Activated B cell treated with CpG ODN at 0.5 μM for 24 hours (primary cell): ENCODE data around the gene ORMDL2. TPM values are rescaled to one million over a fixed set of nuclear protein-coding genes. Genes with fewer than 3 reads are reported as not detected.

ENCODE experiments used
- ATAC-seq: fragments of 200-7000 bp; cut with Tn5 transposase; one replicate; pipeline ENCODE4 v1.10.0; 2021; ENCODE audit warnings: low read depth, mild to moderate bottlenecking, moderate library complexity
- CTCF ChIA-PET: fragments of 350-600 bp; sonication (Branson Sonifier 250); formaldehyde crosslinking; loops from one replicate; lab custom pipeline; 2021; ENCODE audit warnings: antibody characterized with exemption; lab: Charles Lee
- POLR2A ChIA-PET: fragments of 350-600 bp; sonication (Branson Sonifier 250); formaldehyde crosslinking; loops from one replicate; lab custom pipeline; 2021; ENCODE audit warnings: antibody characterized with exemption; lab: Charles Lee
- DNase-seq: peaks from one replicate; pipeline ENCODE4 v3.0.0; 2022
- H3K27ac Mint-ChIP-seq: one replicate; pipeline ENCODE4 v1.8.0; 2020; ENCODE audit warnings: mixed read lengths
- H3K27me3 Mint-ChIP-seq: one replicate; pipeline ENCODE4 v1.8.0; 2021; ENCODE audit warnings: mixed read lengths
- H3K36me3 Mint-ChIP-seq: one replicate; pipeline ENCODE4 v1.8.0; 2021; ENCODE audit warnings: low read depth, mixed read lengths
- H3K4me1 Mint-ChIP-seq: one replicate; pipeline ENCODE4 v1.8.0; 2021; ENCODE audit warnings: mixed read lengths
- H3K4me3 Mint-ChIP-seq: one replicate; pipeline ENCODE4 v1.8.0; 2020; ENCODE audit warnings: mild to moderate bottlenecking, mixed read lengths
- H3K9me3 Mint-ChIP-seq: one replicate; pipeline ENCODE4 v1.8.0; 2020; ENCODE audit warnings: mixed read lengths
- intact Hi-C: fragments of 100-400 bp; cut with micrococcal nuclease; formaldehyde crosslinking; loops from one replicate; pipeline ENCODE4 v1.15.1; 2024
- total RNA-seq: library from RNA; stranded (reverse); gene quantifications from 2 replicates; pipeline ENCODE4 v1.2.3, GENCODE V29; 2022
- TF ChIP-seq, protein P1 (sequence below): fragments of 200-600 bp; IDR thresholded peaks from one replicate; pipeline ENCODE4 v1.8.0; 2022; ENCODE audit warnings: antibody characterized with exemption, mild to moderate bottlenecking

Gene ORMDL2
- total RNA-seq, 1 donor from 2014 or later: 70.9 TPM

DNA sequence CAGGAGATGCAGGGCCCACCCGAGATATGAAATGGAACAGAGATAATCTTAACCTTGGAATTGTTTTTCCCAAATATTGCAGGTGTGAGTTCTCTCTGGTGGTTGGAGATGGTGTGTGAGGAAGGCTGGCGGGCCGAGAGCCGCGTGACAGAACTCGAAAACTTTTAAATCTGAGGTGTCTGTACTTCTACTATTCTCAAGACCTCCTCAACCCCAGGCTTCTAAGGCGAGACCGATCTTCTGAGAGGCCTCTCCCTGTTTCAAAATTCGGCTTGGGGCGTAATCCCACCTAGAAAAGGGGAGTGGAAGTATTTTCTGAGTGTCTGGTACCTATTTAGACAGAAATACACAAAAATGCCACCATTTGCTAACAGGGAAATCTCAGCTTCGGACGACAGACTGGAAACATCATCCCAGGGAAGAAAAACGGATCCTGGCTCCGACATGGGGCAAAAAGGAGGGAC, 928 bp upstream of the ORMDL2 start:
- no peaks in the 10 kb centered on the region for H3K27me3 Mint-ChIP-seq

GRCh38 chr12:55818140-55818728, 393 bp downstream of the ORMDL2 start:
- Mint-ChIP-seq H3K4me3 (no peak overlapping the region), H3K27me3 (no peaks in the 10 kb centered on the region), H3K36me3 (peaks cover 59% of the 10 kb centered on the region), H3K9me3 (no peaks in the 10 kb centered on the region), H3K4me1 (peaks cover 18% of the 10 kb centered on the region), H3K27ac (no peak overlapping the region)
- DNase-seq (no peak), ATAC-seq (peak; percentile 41)
- intact Hi-C loops: loop anchor here (1.0 to 10.0 kb wide), 3 partner anchors 122 to 833 kb away; partner anchors contain the start of genes RPL41, TESPA1 and ZC3H10
- TF ChIP-seq, protein P1, sequence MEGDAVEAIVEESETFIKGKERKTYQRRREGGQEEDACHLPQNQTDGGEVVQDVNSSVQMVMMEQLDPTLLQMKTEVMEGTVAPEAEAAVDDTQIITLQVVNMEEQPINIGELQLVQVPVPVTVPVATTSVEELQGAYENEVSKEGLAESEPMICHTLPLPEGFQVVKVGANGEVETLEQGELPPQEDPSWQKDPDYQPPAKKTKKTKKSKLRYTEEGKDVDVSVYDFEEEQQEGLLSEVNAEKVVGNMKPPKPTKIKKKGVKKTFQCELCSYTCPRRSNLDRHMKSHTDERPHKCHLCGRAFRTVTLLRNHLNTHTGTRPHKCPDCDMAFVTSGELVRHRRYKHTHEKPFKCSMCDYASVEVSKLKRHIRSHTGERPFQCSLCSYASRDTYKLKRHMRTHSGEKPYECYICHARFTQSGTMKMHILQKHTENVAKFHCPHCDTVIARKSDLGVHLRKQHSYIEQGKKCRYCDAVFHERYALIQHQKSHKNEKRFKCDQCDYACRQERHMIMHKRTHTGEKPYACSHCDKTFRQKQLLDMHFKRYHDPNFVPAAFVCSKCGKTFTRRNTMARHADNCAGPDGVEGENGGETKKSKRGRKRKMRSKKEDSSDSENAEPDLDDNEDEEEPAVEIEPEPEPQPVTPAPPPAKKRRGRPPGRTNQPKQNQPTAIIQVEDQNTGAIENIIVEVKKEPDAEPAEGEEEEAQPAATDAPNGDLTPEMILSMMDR: no peak
- ChIA-PET CTCF (interaction anchor here (0.6 to 3.2 kb wide), 9 partner anchors 21 to 229 kb away, joined by 3 to 19 read pairs (median 3); partner anchors contain the start of gene PYM1), POLR2A (interaction anchor here (0.6 to 2.8 kb wide), 32 partner anchors 9 to 1702 kb away, joined by 3 to 166 read pairs (median 5); partner anchors contain the start of genes BLOC1S1, CD63, CNPY2 and DDIT3)

More for the DNA sequence above, 928 bp upstream of the ORMDL2 start:
- Mint-ChIP-seq H3K36me3 (peaks cover 56% of the 10 kb centered on the region), H3K4me3 (no peak overlapping the region), H3K4me1 (peaks cover 27% of the 10 kb centered on the region), H3K27ac (no peak overlapping the region), H3K9me3 (no peaks in the 10 kb centered on the region)
- ChIA-PET CTCF (interaction anchor here (1.7 to 3.2 kb wide), 3 partner anchors 78 to 123 kb away, joined by 10 to 19 read pairs (median 15); partner anchors contain the start of gene PYM1), POLR2A (interaction anchor here (1.0 to 2.8 kb wide), 17 partner anchors 10 to 499 kb away, joined by 3 to 166 read pairs (median 9); partner anchors contain the start of genes BLOC1S1, CD63, CNPY2 and DGKA)
- intact Hi-C loops: loop anchor here (1.0 to 10.0 kb wide), 7 partner anchors 12 to 832 kb away; partner anchors contain the start of genes DNAJC14, RPL41, RPS26 and TESPA1
- ATAC-seq: no peak
- TF ChIP-seq, protein P1: no peak
- DNase-seq: no peak

- no peak for DNase-seq
- Mint-ChIP-seq H3K36me3 (peaks cover 59% of the 10 kb centered on the region), H3K27me3 (no peaks in the 10 kb centered on the region), H3K4me1 (peaks cover 17% of the 10 kb centered on the region), H3K27ac (no peak overlapping the region), H3K9me3 (no peaks in the 10 kb centered on the region), H3K4me3 (no peak overlapping the region)
- ChIA-PET POLR2A (interaction anchor here (1.0 to 2.8 kb wide), 8 partner anchors 8 to 541 kb away, joined by 5 to 166 read pairs (median 9); partner anchors contain the start of genes CNPY2, DGKA, DNAJC14 and PA2G4), CTCF (no interaction called here)
- no peak for ATAC-seq
- TF ChIP-seq, protein P1: no peak
- intact Hi-C loops: loop anchor here (1.0 to 10.0 kb wide), 3 partner anchors 121 to 834 kb away; partner anchors contain the start of genes RPL41, TESPA1 and ZC3H10
Observed at GRCh38 chr12:55818886-55819285, 1.0 kb downstream of the ORMDL2 start.

DNA sequence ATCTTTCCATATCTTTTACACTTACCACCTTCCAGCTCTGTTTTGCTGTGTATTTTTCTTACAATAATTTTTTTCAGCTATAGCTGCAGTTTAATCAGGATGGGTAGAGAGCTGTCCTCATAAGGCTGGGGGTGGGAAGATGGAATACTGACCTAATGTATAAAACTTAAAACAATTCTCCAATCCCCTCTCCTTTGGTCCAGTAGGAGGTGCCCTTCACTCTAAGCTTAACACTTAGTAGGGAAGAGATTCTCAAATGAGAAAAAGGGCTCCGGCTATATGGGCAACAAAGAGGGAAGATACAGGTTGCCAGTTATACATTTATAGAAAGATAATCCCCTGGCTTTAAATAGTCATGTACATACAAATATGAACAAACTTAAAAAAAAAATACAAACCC, 2.8 kb downstream of the ORMDL2 start:
- TF ChIP-seq, protein P1: no peak
- intact Hi-C loops: no loop called here
- Mint-ChIP-seq H3K27me3 (no peaks in the 10 kb centered on the region), H3K4me1 (peaks cover 15% of the 10 kb centered on the region), H3K4me3 (no peak overlapping the region), H3K9me3 (no peaks in the 10 kb centered on the region), H3K27ac (no peak overlapping the region), H3K36me3 (peaks cover 48% of the 10 kb centered on the region)
- CTCF ChIA-PET: interaction anchor here (0.7 to 1.8 kb wide), 4 partner anchors 8 to 118 kb away, joined by 3 to 8 read pairs (median 4); partner anchors contain the start of gene DNAJC14
- ATAC-seq (no peak), DNase-seq (no peak)
- POLR2A ChIA-PET: interaction anchor here (1.2 to 1.6 kb wide), 2 partner anchors 9 to 106 kb away, joined by 3 to 8 read pairs; partner anchors contain the start of gene DNAJC14

DNA sequence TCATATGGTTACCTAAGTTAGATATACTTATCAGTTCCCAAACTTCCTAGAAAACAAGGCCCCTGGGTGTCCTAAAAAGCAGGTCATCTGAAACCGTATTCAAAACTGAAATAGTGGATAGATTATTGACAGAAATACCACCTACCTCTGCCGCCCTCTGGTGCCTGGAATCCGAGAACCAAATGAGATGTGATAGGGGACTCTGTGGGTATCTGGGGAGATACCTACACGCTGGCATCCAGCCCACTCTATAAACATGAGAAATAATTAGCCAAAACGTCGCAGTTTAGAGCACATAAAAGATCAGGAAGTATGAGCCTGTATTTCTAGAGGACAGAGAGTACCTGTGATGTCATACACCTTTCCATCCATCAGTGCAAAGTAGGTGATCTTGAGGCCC, 4.4 kb downstream of the ORMDL2 start:
- DNase-seq: no peak
- peaks cover 51% of the 10 kb centered on the region for H3K36me3 Mint-ChIP-seq
- CTCF ChIA-PET: interaction anchor here (1.4 kb wide), 1 partner anchor 83 kb away, joined by 4 read pairs; no protein-coding TSS in a partner anchor
- H3K27me3 Mint-ChIP-seq: no peaks in the 10 kb centered on the region
- no peaks in the 10 kb centered on the region for H3K9me3 Mint-ChIP-seq
- POLR2A ChIA-PET: no interaction called here
- H3K4me1 Mint-ChIP-seq: peaks cover 22% of the 10 kb centered on the region
- no peak overlapping the region for H3K27ac Mint-ChIP-seq
- no peak overlapping the region for H3K4me3 Mint-ChIP-seq
- ATAC-seq: no peak
- TF ChIP-seq, protein P1: no peak
- intact Hi-C loops: no loop called here
